Measurements from ENCODE around the gene GBGT1. TPM values are rescaled to one million over a fixed set of nuclear protein-coding genes. Genes with fewer than 3 reads are reported as not detected.

GBGT1 gene
- total and polyA plus RNA-seq, 2 of the 4 experiments (the other 2 are of a cell fraction): 1.8 to 3.2 TPM

DNA sequence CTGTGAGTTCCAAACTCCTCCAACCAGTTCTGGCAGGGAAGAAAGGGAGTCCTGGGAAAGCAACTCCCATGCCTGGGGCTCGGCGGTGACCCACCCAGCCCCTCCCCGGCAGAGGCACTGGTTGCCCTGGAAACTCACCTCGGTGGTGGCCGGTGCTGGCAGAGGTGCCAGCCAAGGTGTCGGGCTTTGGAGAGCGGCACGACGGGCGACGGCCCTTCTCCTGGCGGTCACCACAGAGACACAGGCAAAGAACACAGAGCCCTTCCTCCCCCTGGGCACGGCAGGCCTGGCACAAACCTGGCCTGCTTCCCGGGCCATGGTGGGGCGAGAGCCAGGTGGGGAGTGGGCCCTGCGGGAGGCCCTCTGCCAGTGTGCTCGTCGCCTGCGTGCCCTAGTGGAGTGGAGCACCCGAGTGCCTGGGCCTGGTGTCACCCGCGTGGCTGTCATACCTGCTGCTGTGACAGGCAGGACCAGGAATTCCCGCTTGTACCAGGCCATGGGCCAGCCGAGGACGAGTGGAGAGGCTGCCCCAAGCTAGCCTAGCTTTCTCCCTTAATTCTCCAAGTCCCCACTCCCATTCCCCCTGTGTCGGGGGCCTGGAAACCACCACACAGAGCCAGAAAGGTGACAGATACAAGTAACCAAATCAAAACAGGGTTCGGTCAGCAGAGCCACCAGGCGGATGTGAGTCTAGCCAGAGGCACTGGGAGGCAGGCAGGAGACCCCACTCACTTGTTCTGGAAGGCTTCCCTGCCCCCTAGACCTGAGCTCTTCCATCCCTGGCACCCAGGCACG lies 34.5 kb downstream of the GBGT1 start:
- no peak for TF ChIP-seq ELK1 (IDR thresholded peaks at IDR 0.05; ENCODE audit: borderline replicate concordance, low read depth, low read length)
- no peak for TF ChIP-seq MAZ (IDR thresholded peaks at IDR 0.05; ENCODE audit: borderline replicate concordance, low read depth, low read length)
- TF ChIP-seq, protein P1, sequence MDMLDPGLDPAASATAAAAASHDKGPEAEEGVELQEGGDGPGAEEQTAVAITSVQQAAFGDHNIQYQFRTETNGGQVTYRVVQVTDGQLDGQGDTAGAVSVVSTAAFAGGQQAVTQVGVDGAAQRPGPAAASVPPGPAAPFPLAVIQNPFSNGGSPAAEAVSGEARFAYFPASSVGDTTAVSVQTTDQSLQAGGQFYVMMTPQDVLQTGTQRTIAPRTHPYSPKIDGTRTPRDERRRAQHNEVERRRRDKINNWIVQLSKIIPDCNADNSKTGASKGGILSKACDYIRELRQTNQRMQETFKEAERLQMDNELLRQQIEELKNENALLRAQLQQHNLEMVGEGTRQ (IDR thresholded peaks at IDR 0.05; ENCODE audit: low read depth, low read length): no peak
- no peak for TF ChIP-seq CEBPB (IDR thresholded peaks at IDR 0.05; ENCODE audit: low read depth, low read length)
- no peak for TF ChIP-seq FOS (IDR thresholded peaks at IDR 0.05; ENCODE audit: low read depth, low read length)
- TF ChIP-seq BHLHE40 (IDR thresholded peaks at IDR 0.05; ENCODE audit: low read depth, low read length): no peak
- TF ChIP-seq CHD1 (IDR thresholded peaks at IDR 0.05; ENCODE audit: low read depth, low read length): no peak
- no peak for TF ChIP-seq SMC3 (IDR thresholded peaks at IDR 0.05; ENCODE audit: low read depth, low read length)
- TF ChIP-seq MXI1 (IDR thresholded peaks at IDR 0.05; ENCODE audit: borderline replicate concordance, low read depth, low read length): no peak
- no peak for TF ChIP-seq MAFK (IDR thresholded peaks at IDR 0.05; ENCODE audit: low read depth, low read length)
- TF ChIP-seq POLR2A (IDR thresholded peaks at IDR 0.05; ENCODE audit: low read depth, low read length): no peak
- Histone ChIP-seq H3K4me3 (ENCODE audit: insufficient read depth, low read depth, low read length) (no peak overlapping the region), H2BK15ac (ENCODE audit: low read depth, low read length) (no peak overlapping the region), H3K27me3 (ENCODE audit: control insufficient read depth, insufficient read depth, low read length) (no peaks in the 10 kb centered on the region), H2AK5ac (ENCODE audit: low read depth, low read length) (no peak overlapping the region), H2BK120ac (ENCODE audit: low read depth, low read length) (no peak overlapping the region), H3K23ac (ENCODE audit: low read depth, low read length) (no peak overlapping the region), H3K56ac (ENCODE audit: extremely low read depth, insufficient read depth, low read length) (no peak overlapping the region), H2AK9ac (replicated peaks; ENCODE audit: low read depth, low read length, poor library complexity) (no peak overlapping the region), H4K8ac (ENCODE audit: low read depth in 2 of 2, low read length in 2 of 2) (no peak overlapping the region), H3K4me1 (ENCODE audit: control insufficient read depth, insufficient read depth, low read length) (peaks cover 26% of the 10 kb centered on the region), H4K20me1 (ENCODE audit: insufficient read depth, low read length) (peaks cover 59% of the 10 kb centered on the region), H4K5ac (ENCODE audit: low read depth, low read length) (no peak overlapping the region), H2AFZ (replicated peaks; ENCODE audit: low read length, poor library complexity) (no peak overlapping the region), H3K18ac (ENCODE audit: low read depth, low read length) (no peak overlapping the region), H3K9me3 (ENCODE audit: control insufficient read depth, insufficient read depth, low read length) (no peaks in the 10 kb centered on the region), H3K9ac (ENCODE audit: low read depth, low read length) (no peak overlapping the region), H3K36me3 (ENCODE audit: control insufficient read depth, insufficient read depth, low read length) (peaks cover 2% of the 10 kb centered on the region; the same call in 1 of the 2 replicates), H3K14ac (replicated peaks; ENCODE audit: low read depth, low read length) (no peak overlapping the region), H3K4ac (ENCODE audit: low read depth, low read length) (no peak overlapping the region), H3K27ac (ENCODE audit: insufficient read depth, low read length) (no peak overlapping the region), H3K4me2 (ENCODE audit: low read depth, low read length) (no peak overlapping the region), H2BK20ac (ENCODE audit: low read depth, low read length) (no peak overlapping the region), H3K9me1 (ENCODE audit: insufficient read depth, low read length) (peaks cover 6% of the 10 kb centered on the region; the same call in 1 of the 2 replicates), H2BK5ac (ENCODE audit: low read depth, low read length, poor library complexity, severe bottlenecking) (no peak overlapping the region), H4K91ac (ENCODE audit: insufficient read depth, low read depth, low read length) (no peak overlapping the region), H3K79me1 (ENCODE audit: low read depth in 1 of 2, low read length in 2 of 2) (peaks cover 19 to 44% of the 10 kb centered on the region in 2 experiments; a peak in 3 of 4 replicates)
- no TSS peak for BruUV-seq (replicated peaks)
- ATAC-seq (ENCODE audit: low read depth) (no peak), DNase-seq (no peak)
- in situ Hi-C loops (cut with MboI; ENCODE audit: low sequenced_read_pairs) (no loop called here), dilution Hi-C loops (cut with HindIII; ENCODE audit: low sequenced_read_pairs, unreplicated experiment) (no loop called here), intact Hi-C loops (cut with micrococcal nuclease) (no loop called here)
- ChIA-PET POLR2A (ENCODE audit: unreplicated experiment) (no interaction called here), CTCF (interaction anchor here (0.6 kb wide), 1 partner anchor 764 kb away, joined by 5 read pairs; no protein-coding TSS in a partner anchor)
- whole genome bisulfite sequencing, 2 experiments (ENCODE audit: extremely low coverage in 2 of 2, insufficient read length in 1 of 2): 94% methylated on average over 15 of the region's 29 CpGs; no CpG with 5 or more reads in 1 of the 2 experiments
